T-helper 17 cell (primary cell): ENCODE results near the gene PUDP. TPM values are rescaled to one million over a fixed set of nuclear protein-coding genes. Genes with fewer than 3 reads are reported as not detected.
"Not testable (repeated sequence)": the region's sequence is repeated elsewhere in the genome, so short reads cannot be mapped to it uniquely, and the experiment has no call there.

Experiments
- ATAC-seq: fragments of 150-1000 bp; cut with Tn5 transposase; 2 replicates; pipeline ENCODE4 v1.10.0; 2021; ENCODE audit warnings: mild to moderate bottlenecking, moderate library complexity
- DNase-seq, 3 donors: peaks; one replicate each; pipeline versions ENCODE4 v3.0.0 to v3.0.0-alpha.2; 2020 to 2021
- H3K9me3 ChIP-seq: one replicate; pipeline ENCODE4 v1.7.0; 2013; ENCODE audit warnings: low read length, mild to moderate bottlenecking; ENCODE audit not compliant: control insufficient read depth, poor library complexity, severe bottlenecking
- H3K27ac Mint-ChIP-seq: one replicate; pipeline ENCODE4 v1.8.0; 2022; ENCODE audit warnings: mild to moderate bottlenecking, moderate library complexity, mixed read lengths
- H3K27me3 Mint-ChIP-seq: one replicate; pipeline ENCODE4 v1.8.0; 2022; ENCODE audit warnings: mixed read lengths
- H3K36me3 Mint-ChIP-seq: one replicate; pipeline ENCODE4 v1.8.0; 2022; ENCODE audit warnings: low read depth, mixed read lengths
- H3K4me1 Mint-ChIP-seq: one replicate; pipeline ENCODE4 v1.8.0; 2022; ENCODE audit warnings: mild to moderate bottlenecking, mixed read lengths
- H3K4me3 Mint-ChIP-seq: one replicate; pipeline ENCODE4 v1.8.0; 2022; ENCODE audit warnings: mild to moderate bottlenecking, moderate library complexity, mixed read lengths
- total RNA-seq, 4 donors: library from RNA in 2 of 4; stranded (reverse) in 2 of 4; gene quantifications; one replicate each; pipeline ENCODE4 v1.2.3 and lab custom pipeline; 2022 to 2026

The PUDP gene
- total RNA-seq, 2 donors from 2014 or later, result 7.4 to 8.4 TPM

GRCh38 chrX:7019555-7019954, 128.4 kb downstream of the PUDP start:
- Mint-ChIP-seq H3K27me3 (no peaks in the 10 kb centered on the region), H3K4me3 (no peak overlapping the region), H3K36me3 (peaks cover 3% of the 10 kb centered on the region), H3K4me1 (no peaks in the 10 kb centered on the region), H3K27ac (no peak overlapping the region)
- DNase-seq, result no peak
- no peaks in the 10 kb centered on the region for H3K9me3 ChIP-seq
- no peak for ATAC-seq

- H3K36me3 Mint-ChIP-seq, H3K4me3 Mint-ChIP-seq, H3K4me1 Mint-ChIP-seq, DNase-seq, H3K27ac Mint-ChIP-seq, ATAC-seq, H3K27me3 Mint-ChIP-seq, H3K9me3 ChIP-seq: not testable (repeated sequence)
Observed at GRCh38 chrX:7012262-7012834, 135.6 kb downstream of the PUDP start.

- not testable (repeated sequence) for H3K27ac Mint-ChIP-seq, H3K4me3 Mint-ChIP-seq, H3K36me3 Mint-ChIP-seq, H3K27me3 Mint-ChIP-seq, ATAC-seq, H3K4me1 Mint-ChIP-seq, DNase-seq, H3K9me3 ChIP-seq
Observed at GRCh38 chrX:7010897-7011296, 137.1 kb downstream of the PUDP start.

GRCh38 chrX:7007328-7007727, 140.6 kb downstream of the PUDP start:
- not testable (repeated sequence) for H3K27ac Mint-ChIP-seq, H3K4me3 Mint-ChIP-seq, ATAC-seq, H3K27me3 Mint-ChIP-seq, H3K36me3 Mint-ChIP-seq, DNase-seq, H3K4me1 Mint-ChIP-seq, H3K9me3 ChIP-seq

Other genes with a start within 250 kb of the PUDP start
- 1 to 10 TPM; 1.1 to 1.2 TPM for gene STS, start 441 bp downstream of the PUDP start, total RNA-seq